Frontal cortex (tissue), 4 donors: ENCODE data around the gene PSMD4. TPM values are rescaled to one million over a fixed set of nuclear protein-coding genes. Genes with fewer than 3 reads are reported as not detected.

Experiments
- DNase-seq, 2 donors: peaks; one replicate each; pipeline ENCODE4 v3.0.0; 2012; ENCODE audit warnings: low spot score in 2 of 2
- FAIRE-seq: peaks from 2 replicates; lab custom pipeline; 2012; peaks lifted over from hg19 to GRCh38; lab: Jason Lieb, UNC
- small RNA-seq: library from RNA; depleted of rRNA; stranded (forward); fragments of <200 nt; gene quantifications from one replicate; pipeline ENCODE3, GENCODE V24; 2014
- total RNA-seq: library from RNA; depleted of rRNA; stranded (reverse); fragments of >200 nt; gene quantifications from one replicate; pipeline ENCODE4 v1.2.3, GENCODE V29; 2014
- donor health status: control.
- donor health status: control.
- donor health status: control.

The PSMD4 gene
- total RNA-seq, 1 donor from 2014 or later, result 110 TPM

DNA sequence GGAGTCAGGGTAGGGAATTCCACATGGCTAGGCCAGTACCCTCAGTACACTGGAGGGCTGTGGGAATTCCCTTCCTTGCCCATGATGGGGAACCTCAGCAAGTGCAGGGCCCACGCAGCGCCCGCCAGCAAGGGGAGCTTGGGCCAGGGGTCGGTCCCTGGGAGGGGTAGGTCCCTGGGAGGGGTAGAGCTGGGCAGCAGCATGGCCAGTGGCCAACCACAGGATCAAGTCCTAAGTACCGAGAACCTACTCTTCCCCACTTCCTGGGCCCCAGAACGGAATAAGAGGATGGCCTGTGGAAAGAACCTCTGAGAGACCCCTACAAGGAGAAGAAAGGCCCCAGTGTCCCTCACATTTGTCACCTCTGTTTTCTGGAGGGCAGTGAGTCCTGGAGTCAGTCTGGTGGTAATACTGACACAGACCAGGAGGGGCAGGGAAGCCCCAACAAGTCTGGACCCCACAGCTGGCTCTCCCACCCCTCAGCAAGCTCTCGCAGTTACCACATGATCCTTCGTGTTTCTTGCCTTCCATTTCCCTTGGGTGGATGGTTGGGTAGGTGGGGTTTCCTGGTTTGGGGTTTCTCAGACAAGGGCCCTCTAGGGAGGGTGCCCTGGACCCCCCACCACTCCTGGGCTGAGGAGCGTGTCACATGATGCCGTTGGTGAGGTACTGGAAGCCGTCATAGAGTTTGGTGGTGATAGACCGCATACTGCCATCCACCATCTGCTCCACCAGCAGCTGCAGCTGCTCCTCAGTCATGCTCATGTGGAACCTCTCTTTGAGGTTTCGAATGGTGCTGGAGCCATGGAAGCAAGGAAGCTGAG lies 37.9 kb downstream of the PSMD4 start:
- FAIRE-seq (no peak), DNase-seq (peak in 1 of 2 donors; percentile 14)

DNA sequence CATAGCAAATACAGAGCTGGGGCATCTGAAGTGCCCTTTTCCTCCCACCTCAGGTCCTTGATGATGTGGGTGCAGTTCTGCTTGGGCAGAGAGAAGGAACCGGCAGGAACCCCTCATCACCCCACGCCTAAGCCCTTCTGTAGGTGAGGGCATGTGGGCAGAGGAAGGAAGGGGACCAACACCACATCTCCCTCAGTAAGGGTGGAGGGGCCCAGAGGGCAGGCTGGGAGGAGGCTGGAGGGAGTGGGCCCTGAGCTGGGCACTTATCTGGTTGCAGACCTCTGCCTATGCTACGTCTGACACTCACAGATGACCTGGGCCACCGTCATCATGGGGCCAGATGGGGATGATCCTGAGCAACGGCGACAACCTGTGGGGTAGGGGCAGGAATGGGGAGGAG lies 38.6 kb downstream of the PSMD4 start:
- DNase-seq (no peak), FAIRE-seq (no peak)

DNA sequence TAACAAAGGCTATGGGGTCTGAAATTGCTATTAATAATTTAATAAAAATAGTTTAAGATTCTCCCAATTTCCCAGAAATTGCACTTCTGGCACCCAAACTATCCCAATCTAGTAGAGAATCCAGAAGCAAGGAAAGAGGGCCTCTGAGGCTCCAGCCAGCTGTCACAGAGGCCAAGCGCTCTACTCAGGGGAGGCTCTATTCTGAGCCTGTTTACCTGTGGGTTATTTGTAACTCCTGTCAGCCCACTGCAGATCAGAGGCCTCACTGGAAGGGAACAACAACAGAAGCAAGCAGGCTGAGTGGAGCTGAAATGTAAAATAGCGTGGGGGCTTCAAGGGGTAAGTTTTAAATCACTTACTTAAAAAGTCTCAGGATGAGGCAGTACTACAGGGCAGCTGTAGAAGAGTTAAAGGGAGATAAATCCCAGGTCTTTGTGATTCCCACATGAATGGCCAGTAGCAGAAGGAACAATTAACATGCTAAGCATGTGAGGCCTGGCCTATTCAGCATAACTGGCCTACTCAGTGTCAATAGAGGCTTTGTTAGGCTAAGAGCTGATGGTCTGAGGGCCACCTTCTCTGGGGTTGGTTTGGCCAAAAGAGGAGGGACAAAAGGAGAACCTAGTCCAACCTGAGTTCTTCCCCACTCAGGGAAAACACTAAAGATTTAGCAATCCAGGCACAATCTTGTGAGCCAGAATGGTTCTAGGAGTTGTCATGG lies 40.4 kb downstream of the PSMD4 start:
- DNase-seq (peak; percentile 58 to 65), FAIRE-seq (no peak)

DNA sequence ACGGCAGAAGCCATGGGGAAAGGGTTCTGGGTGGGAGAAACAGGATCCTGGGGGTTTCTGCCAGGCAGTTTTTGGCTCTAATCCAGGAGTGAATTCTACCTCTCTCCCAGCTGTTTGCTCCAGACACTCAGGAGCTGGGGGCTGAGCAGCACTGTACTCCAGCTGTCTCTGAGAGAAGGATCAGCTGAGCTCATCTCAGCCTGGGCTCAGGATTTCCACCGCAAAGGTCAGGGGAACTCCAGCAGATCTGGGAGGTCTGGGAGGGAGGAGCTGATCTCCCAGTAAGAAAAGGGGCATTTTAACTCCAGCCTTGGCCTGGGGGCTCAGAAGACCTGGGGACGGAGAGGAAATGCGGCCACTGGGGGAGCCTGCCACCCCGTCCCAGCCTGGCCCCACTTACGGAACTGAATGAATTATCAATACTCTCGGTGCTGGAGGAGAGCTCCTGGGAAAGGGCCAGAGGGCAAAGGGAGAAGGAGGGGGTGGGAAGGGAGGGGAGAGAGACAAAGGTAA lies 55.3 kb downstream of the PSMD4 start:
- DNase-seq (no peak), FAIRE-seq (no peak)

DNA sequence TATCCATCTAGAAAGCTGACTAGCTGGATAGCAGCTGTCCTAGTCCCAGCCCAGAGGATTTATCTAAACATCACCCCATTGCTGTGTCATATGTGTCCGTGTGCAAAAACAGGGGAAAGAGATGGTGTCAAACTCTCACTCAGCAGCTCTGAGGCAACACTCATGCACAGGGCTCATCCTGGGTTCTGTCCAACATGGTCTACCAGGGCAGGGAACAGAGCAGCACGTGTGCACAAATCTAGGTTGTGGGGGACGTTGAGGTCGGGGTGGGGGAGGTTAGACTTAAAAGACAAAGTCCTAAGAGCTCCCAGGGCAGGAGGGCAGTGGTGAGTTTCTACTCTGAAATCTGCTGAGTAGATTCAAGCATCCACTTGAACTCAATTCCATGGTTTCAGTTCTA lies 56.5 kb downstream of the PSMD4 start:
- no peak for DNase-seq
- no peak for FAIRE-seq

DNA sequence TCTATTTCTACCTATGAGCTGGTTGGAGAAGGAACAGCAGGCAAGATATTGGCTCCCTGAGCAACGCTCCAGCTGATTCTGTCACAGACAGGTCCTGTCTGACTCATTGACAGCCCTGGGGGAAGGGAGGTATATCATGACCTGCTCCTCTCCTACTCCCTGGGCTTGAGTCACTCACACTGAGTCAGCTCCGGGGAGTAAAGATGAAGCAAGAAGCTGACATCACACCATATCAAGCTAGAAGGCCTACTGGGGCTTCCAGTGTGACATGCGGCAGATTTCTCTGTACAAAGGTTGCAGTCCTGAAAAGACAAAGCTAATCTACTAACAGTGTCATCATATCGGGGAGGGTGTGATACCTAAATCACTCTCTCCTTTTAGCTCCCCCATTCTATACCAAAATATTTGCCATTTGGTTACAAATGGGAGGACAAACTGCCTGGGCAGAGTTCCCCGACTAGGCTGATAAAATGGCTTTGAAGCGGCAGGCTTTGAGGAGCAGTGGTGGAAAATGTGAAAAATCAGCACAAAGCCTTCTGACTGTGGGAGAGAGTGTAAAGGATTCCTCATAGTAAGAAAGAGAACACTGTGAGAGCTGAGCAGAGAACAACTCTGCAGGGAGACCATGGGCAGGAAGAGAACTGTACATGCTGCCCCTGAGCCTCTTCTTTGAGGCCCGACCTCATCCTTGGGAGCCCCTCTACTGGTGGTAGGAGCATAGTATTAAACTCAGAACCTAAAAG lies 57.2 kb downstream of the PSMD4 start:
- DNase-seq (peak in 1 of 2 donors; percentile 64), FAIRE-seq (no peak)

DNA sequence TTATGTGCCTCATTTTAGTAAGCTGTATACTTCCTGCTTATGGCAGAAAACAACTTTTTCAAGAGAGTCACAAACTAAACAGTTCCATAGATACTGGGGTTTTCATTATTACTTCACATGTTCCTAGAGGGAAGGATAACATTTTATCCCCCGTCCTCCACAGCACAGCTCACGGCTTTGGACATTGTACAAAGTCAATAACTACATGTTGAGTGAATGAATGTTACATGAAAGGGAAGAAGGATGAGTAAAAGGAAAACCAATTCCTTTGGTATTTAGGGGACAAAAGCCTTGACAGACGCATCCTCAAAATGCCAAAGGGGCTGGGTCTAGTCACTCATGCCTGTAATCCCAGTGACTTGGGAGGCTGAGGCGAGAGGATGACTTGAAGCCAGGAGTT lies 57.9 kb downstream of the PSMD4 start:
- DNase-seq (no peak), FAIRE-seq (no peak)

DNA sequence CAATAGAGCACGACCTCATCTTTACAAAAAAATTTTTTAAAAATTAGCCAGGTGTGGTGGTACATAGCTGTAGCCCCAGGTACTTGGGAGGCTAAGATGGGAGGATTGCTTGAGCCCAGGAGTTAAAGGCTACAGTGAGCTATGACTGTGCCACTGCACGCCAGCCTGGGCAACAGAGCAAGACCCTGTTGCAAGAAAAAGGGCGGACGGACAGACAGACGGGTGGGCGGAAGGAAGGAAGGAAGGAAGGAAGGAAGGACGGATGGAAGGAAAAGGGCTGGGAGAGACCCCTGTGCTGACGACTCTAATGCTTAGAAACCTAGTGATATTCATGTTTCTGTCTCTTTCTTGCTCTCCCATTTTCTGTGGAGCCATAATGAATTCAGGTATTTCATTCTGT lies 58.3 kb downstream of the PSMD4 start:
- no peak for FAIRE-seq
- no peak for DNase-seq

DNA sequence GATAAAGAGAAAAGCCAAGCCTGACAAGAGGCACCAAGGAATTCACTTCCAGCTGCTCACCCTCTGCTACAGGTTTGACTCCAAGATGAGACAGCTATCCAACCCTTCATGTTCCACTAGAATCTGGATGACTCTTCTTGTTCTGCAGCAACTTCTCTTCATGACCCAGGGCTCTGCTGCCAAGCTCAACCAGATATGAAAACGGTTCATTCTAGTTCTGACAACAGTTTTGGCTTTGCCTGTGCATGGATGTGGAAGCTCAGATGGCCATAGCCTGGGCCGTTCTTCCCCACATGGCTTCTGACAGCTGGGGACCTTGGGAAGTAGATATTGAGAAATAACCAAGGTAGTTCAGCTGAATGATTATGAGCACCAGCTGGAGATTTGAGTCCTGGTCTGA lies 59.0 kb downstream of the PSMD4 start:
- no peak for FAIRE-seq
- no peak for DNase-seq

DNA sequence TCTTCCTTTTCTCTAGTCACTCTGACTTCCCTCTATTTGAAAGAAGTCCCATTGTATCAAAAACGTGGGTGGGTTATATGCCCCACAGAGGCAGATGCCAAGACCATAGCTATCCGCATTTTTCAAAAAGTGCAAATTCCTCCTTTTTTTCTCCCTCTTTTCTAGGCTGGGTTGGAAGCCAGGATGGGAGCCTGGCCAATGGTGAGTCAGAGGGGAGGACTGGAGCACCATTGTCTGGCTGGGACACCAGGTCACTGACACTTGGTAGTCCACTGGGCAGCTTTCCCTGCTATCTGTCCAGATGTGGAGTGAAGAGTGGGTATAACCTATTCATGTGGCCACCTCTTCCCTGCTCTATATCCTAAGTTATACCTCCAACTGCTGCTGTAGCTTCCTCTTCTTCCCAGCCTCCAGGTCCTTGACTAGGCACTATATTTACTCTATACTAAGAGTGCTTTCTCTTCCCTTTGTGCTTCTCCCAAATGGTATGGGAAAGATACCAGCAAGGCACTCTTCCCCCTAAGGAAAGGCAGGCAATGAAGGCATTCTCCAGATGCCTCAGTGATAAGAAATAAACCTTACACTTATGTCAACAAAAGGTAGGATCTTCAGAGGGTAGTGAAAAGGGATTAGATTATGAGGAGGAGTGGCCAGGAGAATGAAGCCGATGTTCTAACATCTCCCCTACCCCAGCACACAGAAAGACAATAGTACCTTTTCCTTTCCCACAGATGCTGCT lies 59.8 kb downstream of the PSMD4 start:
- FAIRE-seq (no peak), DNase-seq (peak; percentile 66 to 73)

DNA sequence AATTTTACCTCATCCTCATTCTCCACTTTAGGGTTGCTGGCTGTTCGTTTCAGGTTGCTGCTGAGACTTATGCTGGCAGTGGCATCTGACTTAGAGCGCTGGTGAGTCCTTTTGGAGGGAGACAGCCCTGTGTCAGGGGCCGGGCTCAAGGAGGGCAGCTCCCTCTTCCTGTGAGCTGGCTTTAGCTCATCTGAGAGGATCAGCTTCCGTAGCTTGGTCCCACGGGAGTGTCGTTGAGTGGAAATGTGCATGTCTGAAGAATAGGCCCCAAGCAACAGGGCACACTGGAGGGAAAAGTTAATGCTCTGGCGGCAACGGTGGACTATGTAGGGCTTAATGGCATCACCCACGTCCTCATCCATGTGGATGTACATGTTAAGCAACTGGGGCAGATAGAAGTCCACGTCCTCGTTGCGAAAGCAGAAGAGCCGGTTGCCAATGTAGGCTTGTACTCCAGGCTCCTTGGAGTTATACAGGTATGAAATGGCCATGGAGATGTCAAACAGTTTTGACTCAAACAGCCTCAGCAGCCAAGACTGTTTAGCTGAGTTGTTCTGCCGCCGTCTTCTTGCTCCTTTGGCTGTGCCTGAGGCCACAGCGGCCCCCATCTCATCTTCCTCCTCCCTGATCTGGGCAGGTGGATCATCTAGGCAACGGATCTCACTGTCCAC lies 61.2 kb downstream of the PSMD4 start:
- FAIRE-seq (no peak), DNase-seq (no peak)

Small RNA genes lying within 50 kb of the gene (small RNA-seq; reads per million reads assigned to genes)
- gene RN7SL444P, result not detected

Other genes with a start within 250 kb of the PSMD4 start
- 12.2 TPM for gene MINDY1, start 247.8 kb upstream of the PSMD4 start, total RNA-seq
- gene PRUNE1, start 246.3 kb upstream of the PSMD4 start, total RNA-seq, result 20.4 TPM
- under 0.01 TPM for gene BNIPL, start 218.1 kb upstream of the PSMD4 start, total RNA-seq
- gene C1orf56, start 207.0 kb upstream of the PSMD4 start, total RNA-seq, result 2.0 TPM
- 31.0 TPM for gene CDC42SE1, start 195.1 kb upstream of the PSMD4 start, total RNA-seq
- gene MLLT11, start 194.3 kb upstream of the PSMD4 start, total RNA-seq, result 95.8 TPM
- gene GABPB2, start 184.0 kb upstream of the PSMD4 start, total RNA-seq, result 9.4 TPM
- gene SEMA6C, start 108.1 kb upstream of the PSMD4 start, total RNA-seq, result 16.7 TPM
- 0.82 TPM for gene TNFAIP8L2, start 98.1 kb upstream of the PSMD4 start, total RNA-seq
- 24.1 TPM for gene LYSMD1, start 88.8 kb upstream of the PSMD4 start, total RNA-seq
- gene SCNM1, start 88.6 kb upstream of the PSMD4 start, total RNA-seq, result 27.3 TPM
- gene TMOD4, start 78.8 kb upstream of the PSMD4 start, total RNA-seq, result not detected
- gene VPS72, start 64.5 kb upstream of the PSMD4 start, total RNA-seq, result 106 TPM
- 70.5 TPM for gene PIP5K1A, start 56.2 kb upstream of the PSMD4 start, total RNA-seq
- 4.9 TPM for gene ZNF687, start 27.6 kb downstream of the PSMD4 start, total RNA-seq
- 28.5 TPM for gene PI4KB, start 72.7 kb downstream of the PSMD4 start, total RNA-seq
- 14.3 TPM for gene RFX5, start 92.5 kb downstream of the PSMD4 start, total RNA-seq
- 6.5 TPM for gene SELENBP1, start 118.0 kb downstream of the PSMD4 start, total RNA-seq
- gene PSMB4, start 144.8 kb downstream of the PSMD4 start, total RNA-seq, result 369 TPM
- gene POGZ, start 204.8 kb downstream of the PSMD4 start, total RNA-seq, result 33.4 TPM